Caco-2 (cell line): ENCODE measurements around the gene LDAH. TPM values are rescaled to one million over a fixed set of nuclear protein-coding genes. Genes with fewer than 3 reads are reported as not detected.

Source experiments
- BruUV-seq: library from RNA; stranded (reverse); fragments of 400-500 nt; replicated peaks from 2 replicates; lab custom pipeline; 2021; lab: Mats Ljungman, UMichigan
- CTCF ChIA-PET: fragments of 300-600 bp; sonication (Branson Sonifier 250); formaldehyde crosslinking; loops from one replicate; lab custom pipeline; 2022; ENCODE audit warnings: antibody characterized with exemption; lab: Charles Lee
- POLR2A ChIA-PET: fragments of 300-600 bp; sonication (Branson Sonifier 250); formaldehyde crosslinking; loops from one replicate; lab custom pipeline; 2022; ENCODE audit warnings: antibody characterized with exemption; lab: Charles Lee
- DNase-seq, 2 experiments: peaks; one replicate each; pipeline versions ENCODE4 v3.0.0 to v3.0.0-alpha.2; 2020 to 2022
- H3K27me3 ChIP-seq: replicated peaks from 2 replicates; pipeline ENCODE4 v1.6.0; 2011; ENCODE audit warnings: low read length; ENCODE audit not compliant: control insufficient read depth, insufficient read depth
- H3K36me3 ChIP-seq: 2 replicates; pipeline ENCODE4 v1.5.1; 2011; ENCODE audit warnings: low read length; ENCODE audit not compliant: control insufficient read depth, insufficient read depth
- H3K4me1 ChIP-seq: fragments of 250-450 bp; sonication (Bioruptor Pico); 2 replicates; pipeline ENCODE4 v1.5.1; 2020; ENCODE audit warnings: mild to moderate bottlenecking
- H3K4me3 ChIP-seq: 2 replicates; pipeline ENCODE4 v1.5.1; 2011; ENCODE audit warnings: low read depth, mild to moderate bottlenecking, control low read depth, low read length
- H3K9me3 ChIP-seq: fragments of 250-450 bp; sonication (Bioruptor Pico); 2 replicates; pipeline ENCODE4 v1.5.1; 2020; ENCODE audit warnings: mild to moderate bottlenecking, moderate library complexity
- H3K27ac Mint-ChIP-seq: one replicate; pipeline ENCODE4 v1.8.0; 2022; ENCODE audit warnings: mixed read lengths; ENCODE audit not compliant: unreplicated experiment
- H3K27me3 Mint-ChIP-seq: one replicate; pipeline ENCODE4 v1.8.0; 2022; ENCODE audit warnings: mixed read lengths; ENCODE audit not compliant: insufficient read depth, unreplicated experiment
- H3K36me3 Mint-ChIP-seq: one replicate; pipeline ENCODE4 v1.8.0; 2022; ENCODE audit warnings: mild to moderate bottlenecking, mixed read lengths; ENCODE audit not compliant: insufficient read depth, unreplicated experiment
- H3K4me1 Mint-ChIP-seq: one replicate; pipeline ENCODE4 v1.8.0; 2022; ENCODE audit warnings: low read depth, mixed read lengths; ENCODE audit not compliant: unreplicated experiment
- H3K4me3 Mint-ChIP-seq: one replicate; pipeline ENCODE4 v1.8.0; 2022; ENCODE audit warnings: mild to moderate bottlenecking, moderate library complexity, mixed read lengths; ENCODE audit not compliant: unreplicated experiment
- H3K9me3 Mint-ChIP-seq: one replicate; pipeline ENCODE4 v1.8.0; 2022; ENCODE audit warnings: mixed read lengths; ENCODE audit not compliant: unreplicated experiment
- CTCF ChIP-seq, 2 experiments: fragments of 200-600 bp in 1 of 2; IDR thresholded peaks; 1 replicate in 1 of 2; 2 replicates in 1 of 2; pipeline versions ENCODE4 v1.5.1 to v1.8.0; 2011 to 2022; ENCODE audit warnings: antibody characterized with exemption in 1 of 2, control low read depth in 1 of 2, inconsistent platforms in 1 of 2, low read depth in 1 of 2, low read length in 1 of 2, mild to moderate bottlenecking in 1 of 2, moderate library complexity in 1 of 2; ENCODE audit not compliant: insufficient read depth in 1 of 2, severe bottlenecking in 1 of 2, unreplicated experiment in 1 of 2
- intact Hi-C: fragments of 100-400 bp; cut with micrococcal nuclease; formaldehyde crosslinking; loops from one replicate; pipeline ENCODE4 v1.10.0; 2022; ENCODE audit not compliant: unreplicated experiment
- total RNA-seq: library from RNA; stranded (reverse); gene quantifications from 2 replicates; pipeline ENCODE4 v1.2.3, GENCODE V29; 2022

The LDAH gene
- total RNA-seq, 1 experiment from 2014 or later, result 40.5 TPM

GRCh38 chr2:20653695-20654534 is 169.0 kb downstream of the LDAH start:
- intact Hi-C loops, result no loop called here
- H3K4me1 Mint-ChIP-seq, result peaks cover 7% of the 10 kb centered on the region
- no peaks in the 10 kb centered on the region for H3K9me3 Mint-ChIP-seq
- no peak for DNase-seq
- H3K4me3 Mint-ChIP-seq, result no peak overlapping the region
- Histone ChIP-seq H3K4me1 (peaks cover 13% of the 10 kb centered on the region), H3K9me3 (no peaks in the 10 kb centered on the region), H3K27me3 (no peaks in the 10 kb centered on the region), H3K36me3 (no peaks in the 10 kb centered on the region), H3K4me3 (no peak overlapping the region)
- ChIA-PET POLR2A (interaction anchor here (0.7 kb wide), 1 partner anchor 207 kb away, joined by 3 read pairs; the partner anchor contains the start of gene RHOB), CTCF (interaction anchor here (0.6 to 1.1 kb wide), 3 partner anchors 13 to 329 kb away, joined by 3 to 4 read pairs (median 3); partner anchors contain the start of gene GDF7)
- H3K27ac Mint-ChIP-seq, result no peak overlapping the region
- TF ChIP-seq CTCF (IDR thresholded peaks at IDR 0.05; ENCODE audit: insufficient read depth in 1 of 2, low read depth in 1 of 2, low read length in 1 of 2, severe bottlenecking in 1 of 2, unreplicated experiment in 1 of 2), result no peak
- H3K36me3 Mint-ChIP-seq, result peaks cover 5% of the 10 kb centered on the region
- no TSS peak for BruUV-seq
- H3K27me3 Mint-ChIP-seq, result no peaks in the 10 kb centered on the region

GRCh38 chr2:20652673-20653575 is 170.0 kb downstream of the LDAH start:
- Mint-ChIP-seq H3K27ac (no peak overlapping the region), H3K9me3 (no peaks in the 10 kb centered on the region), H3K27me3 (no peaks in the 10 kb centered on the region), H3K36me3 (peaks cover 5% of the 10 kb centered on the region), H3K4me3 (no peak overlapping the region), H3K4me1 (peaks cover 7% of the 10 kb centered on the region)
- Histone ChIP-seq H3K36me3 (no peaks in the 10 kb centered on the region; the same call in 1 of the 2 replicates), H3K9me3 (no peaks in the 10 kb centered on the region), H3K4me3 (no peak overlapping the region), H3K27me3 (no peaks in the 10 kb centered on the region), H3K4me1 (peaks cover 13% of the 10 kb centered on the region)
- CTCF ChIA-PET, result interaction anchor here (2.9 kb wide), 1 partner anchor 8 kb away, joined by 28 read pairs; no protein-coding TSS in a partner anchor
- no TSS peak for BruUV-seq
- TF ChIP-seq CTCF (IDR thresholded peaks at IDR 0.05; ENCODE audit: insufficient read depth in 1 of 2, low read depth in 1 of 2, low read length in 1 of 2, severe bottlenecking in 1 of 2, unreplicated experiment in 1 of 2), result no peak
- POLR2A ChIA-PET, result interaction anchor here (3.1 kb wide), 1 partner anchor 206 kb away, joined by 33 read pairs; the partner anchor contains the start of gene RHOB
- DNase-seq, result no peak
- intact Hi-C loops, result no loop called here

- Mint-ChIP-seq H3K9me3 (no peaks in the 10 kb centered on the region), H3K36me3 (peaks cover 5% of the 10 kb centered on the region), H3K27ac (no peak overlapping the region), H3K27me3 (no peaks in the 10 kb centered on the region), H3K4me1 (peaks cover 7% of the 10 kb centered on the region), H3K4me3 (peak overlapping the region; percentile 81)
- ChIA-PET CTCF (interaction anchor here (1.2 to 3.0 kb wide), 3 partner anchors 9 to 210 kb away, joined by 7 to 28 read pairs (median 26); no protein-coding TSS in a partner anchor), POLR2A (interaction anchor here (3.1 kb wide), 1 partner anchor 205 kb away, joined by 33 read pairs; the partner anchor contains the start of gene RHOB)
- H3K27me3 ChIP-seq, result no peaks in the 10 kb centered on the region
- no peak for TF ChIP-seq CTCF (IDR thresholded peaks at IDR 0.05; ENCODE audit: insufficient read depth in 1 of 2, low read depth in 1 of 2, low read length in 1 of 2, severe bottlenecking in 1 of 2, unreplicated experiment in 1 of 2)
- H3K4me1 ChIP-seq, result peaks cover 13% of the 10 kb centered on the region
- H3K36me3 ChIP-seq, result no peaks in the 10 kb centered on the region; the same call in 1 of the 2 replicates
- no TSS peak for BruUV-seq
- no peak for DNase-seq
- no peak overlapping the region for H3K4me3 ChIP-seq
- intact Hi-C loops, result no loop called here
- H3K9me3 ChIP-seq, result no peaks in the 10 kb centered on the region
Measured at GRCh38 chr2:20652141-20652540, 170.8 kb downstream of the LDAH start.
